Ascending aorta (tissue), 2 donors: ENCODE measurements around the gene LRRC41. TPM values are rescaled to one million over a fixed set of nuclear protein-coding genes. Genes with fewer than 3 reads are reported as not detected.
"Not testable (repeated sequence)": the region's sequence is repeated elsewhere in the genome, so short reads cannot be mapped to it uniquely, and the experiment has no call there.

ENCODE experiments used
- DNase-seq, 2 donors: peaks; one replicate each; pipeline ENCODE4 v3.0.0-alpha.2; 2019; ENCODE audit warnings: low spot score in 2 of 2
- H3K27ac ChIP-seq, 2 donors: fragments of 200-600 bp; sonication (generic); one replicate each; pipeline ENCODE4 v1.5.1; 2016 to 2017; ENCODE audit warnings: mild to moderate bottlenecking in 1 of 2
- H3K27me3 ChIP-seq: fragments of 200-600 bp; sonication (generic); one replicate; pipeline ENCODE4 v1.5.1; 2017
- H3K36me3 ChIP-seq, 2 donors: fragments of 200-600 bp; sonication (generic); one replicate each; pipeline ENCODE4 v1.5.1; 2016
- H3K4me1 ChIP-seq, 2 donors: fragments of 200-600 bp; sonication (generic); one replicate each; pipeline ENCODE4 v1.5.1; 2016 to 2017; ENCODE audit warnings: mild to moderate bottlenecking in 1 of 2
- H3K4me3 ChIP-seq, 2 donors: fragments of 200-600 bp; sonication (generic); one replicate each; pipeline ENCODE4 v1.5.1; 2016 to 2017; ENCODE audit warnings: mild to moderate bottlenecking in 1 of 2
- H3K9me3 ChIP-seq, 2 donors: fragments of 200-600 bp; sonication (generic); one replicate each; pipeline ENCODE4 v1.5.1; 2016
- CTCF ChIP-seq, 3 experiments: fragments of 200-600 bp in 2 of 3; fragments of 450-650 bp in 1 of 3; sonication (generic) in 2 of 3; IDR thresholded peaks; one replicate each; pipeline ENCODE4 v1.5.1; 2016 to 2019; ENCODE audit warnings: antibody characterized with exemption in 3 of 3, mild to moderate bottlenecking in 1 of 3, moderate library complexity in 1 of 3
- intact Hi-C: fragments of 100-400 bp; cut with DNase I; formaldehyde crosslinking; loops from one replicate; pipeline ENCODE4 v1.15.1; 2023
- total RNA-seq: library from RNA; depleted of rRNA; stranded (reverse); fragments of >200 nt; gene quantifications from one replicate; pipeline ENCODE4 v1.1.0, GENCODE V29; 2016

The LRRC41 gene
- total RNA-seq, 1 donor from 2014 or later: 102 TPM

- no peak overlapping the region for H3K27ac ChIP-seq
- no peaks in the 10 kb centered on the region for H3K27me3 ChIP-seq
- H3K9me3 ChIP-seq: no peaks in the 10 kb centered on the region
- no peak for DNase-seq
- intact Hi-C loops: no loop called here
- no peak overlapping the region for H3K4me3 ChIP-seq
- no peaks in the 10 kb centered on the region for H3K36me3 ChIP-seq
- no peak for TF ChIP-seq CTCF (IDR thresholded peaks at IDR 0.05)
- no peaks in the 10 kb centered on the region for H3K4me1 ChIP-seq
These were observed 48.7 kb downstream of the LRRC41 start for GRCh38 chr1:46254668-46255067.

- H3K9me3 ChIP-seq: no peaks in the 10 kb centered on the region
- H3K4me1 ChIP-seq: peaks cover 0 to 13% of the 10 kb centered on the region in 2 donors
- H3K27ac ChIP-seq: no peak overlapping the region
- no peaks in the 10 kb centered on the region for H3K36me3 ChIP-seq
- intact Hi-C loops: loop anchor here (10.0 kb wide), 1 partner anchor 1066 kb away; the partner anchor contains the start of gene STIL
- no peak for TF ChIP-seq CTCF (IDR thresholded peaks at IDR 0.05)
- peak overlapping the region; percentile 59 to 74 for H3K4me3 ChIP-seq
- no peaks in the 10 kb centered on the region for H3K27me3 ChIP-seq
- DNase-seq: peak in 1 of 2 donors; percentile 65
These were observed 55.1 kb downstream of the LRRC41 start for GRCh38 chr1:46248122-46248920.

- Histone ChIP-seq H3K9me3 (no peaks in the 10 kb centered on the region), H3K27ac (peak within 1 kb of the TSS; percentile 64 to 67), H3K4me1 (peaks cover 0 to 13% of the 10 kb centered on the region in 2 donors), H3K36me3 (no peaks in the 10 kb centered on the region), H3K4me3 (peak within 1 kb of the TSS; percentile 75 to 80), H3K27me3 (no peaks in the 10 kb centered on the region)
- peak; percentile 92 to 99 for DNase-seq
- intact Hi-C loops: loop anchor here (1.0 to 10.0 kb wide), 4 partner anchors 55 to 1067 kb away; partner anchors contain the start of genes LRRC41, STIL and UQCRH
- no peak for TF ChIP-seq CTCF (IDR thresholded peaks at IDR 0.05)
These were observed 55.8 kb downstream of the LRRC41 start, which contains the start of gene RAD54L for GRCh38 chr1:46247436-46248121. TSS of gene RAD54L (plus strand) at chr1:46247763. CDS start at chr1:46248406, 643 bp downstream.

- intact Hi-C loops: loop anchor here (1.0 to 10.0 kb wide), 4 partner anchors 56 to 1068 kb away; partner anchors contain the start of genes LRRC41, STIL and UQCRH
- DNase-seq: peak; percentile 12 to 77
- H3K27ac ChIP-seq: peak overlapping the region; percentile 64 to 67
These were observed 56.6 kb downstream of the LRRC41 start for GRCh38 chr1:46246548-46247435.

GRCh38 chr1:46246136-46246535, 57.3 kb downstream of the LRRC41 start:
- not testable (repeated sequence) for H3K27ac ChIP-seq, H3K27me3 ChIP-seq, H3K4me3 ChIP-seq, H3K9me3 ChIP-seq, DNase-seq, H3K36me3 ChIP-seq
- intact Hi-C loops: loop anchor here (2.0 to 10.0 kb wide), 2 partner anchors 57 to 1069 kb away; partner anchors contain the start of genes LRRC41, STIL and UQCRH
- peaks cover 0 to 13% of the 10 kb centered on the region in 2 donors for H3K4me1 ChIP-seq

More at GRCh38 chr1:46246548-46247435, 56.6 kb downstream of the LRRC41 start:
- no peaks in the 10 kb centered on the region for H3K9me3 ChIP-seq
- H3K27me3 ChIP-seq: no peaks in the 10 kb centered on the region
- no peaks in the 10 kb centered on the region for H3K36me3 ChIP-seq
- H3K4me3 ChIP-seq: peak overlapping the region; percentile 75 to 80
- H3K4me1 ChIP-seq: peaks cover 0 to 13% of the 10 kb centered on the region in 2 donors
- no peak for TF ChIP-seq CTCF (IDR thresholded peaks at IDR 0.05)
